ENCODE data around the gene SLC16A2.

The SLC16A2 gene

GRCh38 chrX:74506317-74507115 is 85.2 kb downstream of the SLC16A2 start:
- no peaks in the 10 kb centered on the region for H3K36me3 ChIP-seq
- no peak overlapping the region for H3K4me3 ChIP-seq
- no peak for DNase-seq
- no peaks in the 10 kb centered on the region for H3K4me1 ChIP-seq
- intact Hi-C loops (cut with DNase I; ENCODE audit: low total_unique reads), result no loop called here
- TF ChIP-seq, protein P1, sequence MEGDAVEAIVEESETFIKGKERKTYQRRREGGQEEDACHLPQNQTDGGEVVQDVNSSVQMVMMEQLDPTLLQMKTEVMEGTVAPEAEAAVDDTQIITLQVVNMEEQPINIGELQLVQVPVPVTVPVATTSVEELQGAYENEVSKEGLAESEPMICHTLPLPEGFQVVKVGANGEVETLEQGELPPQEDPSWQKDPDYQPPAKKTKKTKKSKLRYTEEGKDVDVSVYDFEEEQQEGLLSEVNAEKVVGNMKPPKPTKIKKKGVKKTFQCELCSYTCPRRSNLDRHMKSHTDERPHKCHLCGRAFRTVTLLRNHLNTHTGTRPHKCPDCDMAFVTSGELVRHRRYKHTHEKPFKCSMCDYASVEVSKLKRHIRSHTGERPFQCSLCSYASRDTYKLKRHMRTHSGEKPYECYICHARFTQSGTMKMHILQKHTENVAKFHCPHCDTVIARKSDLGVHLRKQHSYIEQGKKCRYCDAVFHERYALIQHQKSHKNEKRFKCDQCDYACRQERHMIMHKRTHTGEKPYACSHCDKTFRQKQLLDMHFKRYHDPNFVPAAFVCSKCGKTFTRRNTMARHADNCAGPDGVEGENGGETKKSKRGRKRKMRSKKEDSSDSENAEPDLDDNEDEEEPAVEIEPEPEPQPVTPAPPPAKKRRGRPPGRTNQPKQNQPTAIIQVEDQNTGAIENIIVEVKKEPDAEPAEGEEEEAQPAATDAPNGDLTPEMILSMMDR (IDR thresholded peaks at IDR 0.05), result no peak
- H3K27me3 ChIP-seq, result no peaks in the 10 kb centered on the region
- H3K27ac ChIP-seq, result no peak overlapping the region
- H3K9me3 ChIP-seq, result no peaks in the 10 kb centered on the region

GRCh38 chrX:74507191-74507590 is 85.9 kb downstream of the SLC16A2 start:
- Histone ChIP-seq H3K27ac (no peak overlapping the region), H3K27me3 (no peaks in the 10 kb centered on the region), H3K4me3 (no peak overlapping the region), H3K4me1 (peaks cover 0 to 2% (median 0%) of the 10 kb centered on the region in 4 donors), H3K36me3 (no peaks in the 10 kb centered on the region), H3K9me3 (no peaks in the 10 kb centered on the region)
- no peak for DNase-seq
- intact Hi-C loops (cut with DNase I; ENCODE audit: low total_unique reads), result no loop called here
- TF ChIP-seq, protein P1 (IDR thresholded peaks at IDR 0.05), result no peak

GRCh38 chrX:74509989-74510388 is 88.7 kb downstream of the SLC16A2 start:
- H3K36me3 ChIP-seq, result no peaks in the 10 kb centered on the region
- DNase-seq, result no peak
- no peaks in the 10 kb centered on the region for H3K27me3 ChIP-seq
- intact Hi-C loops (cut with DNase I; ENCODE audit: low total_unique reads), result no loop called here
- H3K9me3 ChIP-seq, result no peaks in the 10 kb centered on the region
- TF ChIP-seq, protein P1 (IDR thresholded peaks at IDR 0.05), result no peak
- H3K4me3 ChIP-seq, result no peak overlapping the region
- peaks cover 0 to 25% (median 3%) of the 10 kb centered on the region in 4 donors for H3K4me1 ChIP-seq
- H3K27ac ChIP-seq, result no peak overlapping the region

- peaks cover 0 to 25% (median 3%) of the 10 kb centered on the region in 4 donors for H3K4me1 ChIP-seq
- H3K4me3 ChIP-seq, result no peak overlapping the region
- no peaks in the 10 kb centered on the region for H3K27me3 ChIP-seq
- H3K36me3 ChIP-seq, result no peaks in the 10 kb centered on the region
- DNase-seq, result no peak
- TF ChIP-seq, protein P1 (IDR thresholded peaks at IDR 0.05), result no peak
- intact Hi-C loops (cut with DNase I; ENCODE audit: low total_unique reads), result no loop called here
- no peaks in the 10 kb centered on the region for H3K9me3 ChIP-seq
- no peak overlapping the region for H3K27ac ChIP-seq
Observed at GRCh38 chrX:74510401-74510800, 89.1 kb downstream of the SLC16A2 start.

DNA sequence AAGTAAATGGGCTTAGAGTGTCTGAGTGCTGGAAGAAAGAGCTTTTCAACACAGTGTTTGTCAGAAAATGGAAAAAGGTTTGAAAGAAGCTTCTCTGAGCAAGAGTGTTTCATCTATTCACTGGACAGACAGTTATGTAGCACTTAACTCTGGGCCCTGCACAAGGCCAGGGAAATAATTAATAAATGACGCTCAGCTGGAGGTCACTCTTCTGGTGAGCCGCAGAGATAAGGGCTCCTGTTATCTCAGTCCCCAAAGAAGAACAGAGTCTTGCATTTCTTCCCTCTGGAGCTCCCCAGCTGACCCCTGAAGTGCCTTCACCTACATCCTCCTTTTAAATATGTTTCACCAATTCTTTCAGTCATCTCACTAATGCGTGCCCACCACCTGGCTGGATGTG is 90.4 kb downstream of the SLC16A2 start:
- intact Hi-C loops (cut with DNase I; ENCODE audit: low total_unique reads), result no loop called here
- Histone ChIP-seq H3K36me3 (no peaks in the 10 kb centered on the region), H3K27me3 (no peaks in the 10 kb centered on the region), H3K9me3 (peaks cover 0 to 4% (median 0%) of the 10 kb centered on the region in 3 donors), H3K27ac (no peak overlapping the region), H3K4me1 (peaks cover 0 to 25% (median 3%) of the 10 kb centered on the region in 4 donors), H3K4me3 (no peak overlapping the region)
- DNase-seq, result no peak
- TF ChIP-seq, protein P1 (IDR thresholded peaks at IDR 0.05), result no peak
